Liver (tissue), 9 donors: Measurements from ENCODE around the gene MYRFL. TPM values are rescaled to one million over a fixed set of nuclear protein-coding genes. Genes with fewer than 3 reads are reported as not detected.

Source experiments
- DNase-seq: peaks from one replicate; pipeline ENCODE4 v3.0.0-alpha.2; 2017; ENCODE audit warnings: low spot score
- H3K27ac ChIP-seq, 2 donors: one replicate each; pipeline ENCODE4 v1.7.0; 2013; ENCODE audit warnings: inconsistent platforms in 2 of 2, low read length in 2 of 2, control low read depth in 1 of 2, low read depth in 1 of 2, mild to moderate bottlenecking in 1 of 2
- H3K27me3 ChIP-seq, 4 donors: one replicate each; pipeline versions ENCODE4 v1.6.1 to v1.7.0; 2013; ENCODE audit warnings: low read length in 3 of 4, inconsistent platforms in 1 of 4, mild to moderate bottlenecking in 1 of 4, moderate library complexity in 1 of 4; ENCODE audit not compliant: control insufficient read depth in 4 of 4, insufficient read depth in 4 of 4
- H3K36me3 ChIP-seq, 4 donors: one replicate each; pipeline versions ENCODE4 v1.6.1 to v1.7.0; 2013; ENCODE audit warnings: low read length in 3 of 4, mild to moderate bottlenecking in 3 of 4, low read depth in 1 of 4, moderate library complexity in 1 of 4; ENCODE audit not compliant: control insufficient read depth in 4 of 4, insufficient read depth in 3 of 4
- H3K4me1 ChIP-seq, 4 donors: one replicate each; pipeline versions ENCODE4 v1.6.1 to v1.7.0; 2013; ENCODE audit warnings: low read length in 3 of 4, mild to moderate bottlenecking in 3 of 4, moderate library complexity in 1 of 4; ENCODE audit not compliant: control insufficient read depth in 4 of 4, insufficient read depth in 4 of 4
- H3K4me3 ChIP-seq, 3 donors: one replicate each; pipeline versions ENCODE4 v1.6.1 to v1.7.0; 2013; ENCODE audit warnings: low read length in 3 of 3, control low read depth in 1 of 3, low read depth in 1 of 3, mild to moderate bottlenecking in 1 of 3
- H3K9ac ChIP-seq, 2 donors: one replicate each; pipeline ENCODE4 v1.7.0; 2013; ENCODE audit warnings: low read length in 2 of 2, mild to moderate bottlenecking in 2 of 2, moderate library complexity in 2 of 2, control low read depth in 1 of 2, low read depth in 1 of 2
- H3K9me3 ChIP-seq, 4 donors: one replicate each; pipeline versions ENCODE4 v1.6.1 to v1.7.0; 2013; ENCODE audit warnings: low read length in 3 of 4; ENCODE audit not compliant: control insufficient read depth in 4 of 4
- EGR1 ChIP-seq, 2 donors: IDR thresholded peaks; 2 replicates each; pipeline ENCODE4 v1.6.1; 2016 to 2018; ENCODE audit warnings: antibody characterized with exemption in 2 of 2, low read depth in 2 of 2
- FOXA2 ChIP-seq: IDR thresholded peaks from 2 replicates; pipeline ENCODE4 v1.6.1; 2016; ENCODE audit warnings: antibody characterized with exemption
- GABPA ChIP-seq, 2 donors: IDR thresholded peaks in 1 of 2; conservative IDR thresholded peaks in 1 of 2; 2 replicates each; pipeline ENCODE4 v1.6.1; 2016; ENCODE audit warnings: antibody characterized with exemption in 2 of 2, mild to moderate bottlenecking in 1 of 2, moderate library complexity in 1 of 2
- HNF4A ChIP-seq, 2 donors: conservative IDR thresholded peaks; 2 replicates each; pipeline ENCODE4 v1.6.1; 2016; ENCODE audit warnings: antibody characterized with exemption in 2 of 2, mild to moderate bottlenecking in 2 of 2
- HNF4G ChIP-seq: IDR thresholded peaks from 2 replicates; pipeline ENCODE4 v1.6.1; 2016; ENCODE audit warnings: antibody characterized with exemption
- JUND ChIP-seq, 2 donors: IDR thresholded peaks; 2 replicates each; pipeline ENCODE4 v1.6.1; 2016; ENCODE audit warnings: antibody characterized with exemption in 2 of 2
- NR2F2 ChIP-seq: IDR thresholded peaks from 2 replicates; pipeline ENCODE4 v1.6.1; 2016; ENCODE audit warnings: antibody characterized with exemption
- RAD21 ChIP-seq, 2 donors: IDR thresholded peaks; 2 replicates each; pipeline ENCODE4 v1.6.1; 2016; ENCODE audit warnings: antibody characterized with exemption in 2 of 2, mild to moderate bottlenecking in 2 of 2
- RXRA ChIP-seq, 2 donors: IDR thresholded peaks; 2 replicates each; pipeline ENCODE4 v1.6.1; 2017 to 2018; ENCODE audit warnings: antibody characterized with exemption in 2 of 2, mild to moderate bottlenecking in 1 of 2
- SP1 ChIP-seq: IDR thresholded peaks from 2 replicates; pipeline ENCODE4 v1.6.1; 2018; ENCODE audit warnings: antibody characterized with exemption, mild to moderate bottlenecking
- TAF1 ChIP-seq: conservative IDR thresholded peaks from 2 replicates; pipeline ENCODE4 v1.6.1; 2016; ENCODE audit warnings: antibody characterized with exemption, mild to moderate bottlenecking
- YY1 ChIP-seq: IDR thresholded peaks from 2 replicates; pipeline ENCODE4 v1.6.1; 2016; ENCODE audit warnings: antibody characterized with exemption, mild to moderate bottlenecking
- WGBS: extraction: QIAGEN DNeasy Blood & Tissue Kit; methylation state at CpG from one replicate; pipeline ENCODE4 v1.1.7; 2013; 5-methylcytosine and 5-hydroxymethylcytosine counted together
- polyA plus RNA-seq, 2 donors: library from polyadenylated mRNA; stranded (reverse) in 1 of 2; unstranded in 1 of 2; fragments of 200-250 nt in 1 of 2; fragments of >200 nt in 1 of 2; fragmentation: Nextera tagmentation in 1 of 2; extraction: Ambion mirVana in 1 of 2; gene quantifications; one replicate each; pipeline versions ENCODE4 v1.2.1 to v1.2.3, GENCODE V29; 2013 to 2015
- total RNA-seq, 2 donors: library from RNA; depleted of rRNA; stranded (reverse); fragments of >200 nt; gene quantifications; one replicate each; pipeline ENCODE4 v1.2.3, GENCODE V29; 2014
- TF ChIP-seq, protein P1 (sequence below): fragments of 150-350 bp; IDR thresholded peaks from 2 replicates; pipeline ENCODE4 v1.5.1; 2017; ENCODE audit warnings: improper control_type of control experiment, low read depth, low read length; ENCODE audit not compliant: missing input control
- TF ChIP-seq, protein P2 (sequence below): IDR thresholded peaks from 2 replicates; pipeline ENCODE4 v1.6.1; 2016; ENCODE audit warnings: antibody characterized with exemption
- TF ChIP-seq, protein P3 (sequence below): IDR thresholded peaks from 2 replicates; pipeline ENCODE4 v1.6.1; 2016; ENCODE audit warnings: antibody characterized with exemption, mild to moderate bottlenecking
- TF ChIP-seq, protein P4 (sequence below): IDR thresholded peaks from 2 replicates; pipeline ENCODE4 v1.6.1; 2016; ENCODE audit warnings: antibody characterized with exemption
- TF ChIP-seq, protein P5 (sequence below): IDR thresholded peaks from 2 replicates; pipeline ENCODE4 v1.6.1; 2016; ENCODE audit warnings: antibody characterized with exemption
- donor health status: healthy.
- donor health status: healthy.
- donor health status: healthy.
- donor health status: healthy.
- donor health status: healthy.

Gene MYRFL
- total and polyA plus RNA-seq, 4 donors, result under 0.01 to 0.19 (median 0.10) TPM

DNA sequence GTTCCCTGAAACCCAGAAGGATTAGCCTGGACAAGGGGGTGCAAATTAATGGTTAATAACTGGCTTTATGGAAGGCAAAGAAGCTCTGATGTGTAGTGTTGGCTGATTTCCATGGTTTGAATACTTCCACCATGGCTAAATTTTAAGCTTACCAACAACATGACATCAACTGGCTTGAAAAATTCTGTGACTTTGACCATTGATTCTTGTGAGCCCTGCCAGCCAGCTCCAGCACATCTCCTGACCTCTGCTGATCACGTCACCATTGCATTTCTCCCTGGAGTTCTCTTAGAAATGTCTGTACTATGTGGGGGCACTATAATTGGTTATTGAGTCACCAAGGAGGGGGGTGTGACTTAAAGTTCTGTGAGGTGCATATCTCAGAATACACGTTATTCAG, 171.2 kb downstream of the MYRFL start:
- Histone ChIP-seq H3K27me3 (no peaks in the 10 kb centered on the region), H3K4me3 (no peak overlapping the region), H3K9me3 (no peaks in the 10 kb centered on the region), H3K27ac (no peak overlapping the region), H3K4me1 (peaks cover 0 to 1% (median 0%) of the 10 kb centered on the region in 4 donors), H3K36me3 (no peaks in the 10 kb centered on the region), H3K9ac (no peak overlapping the region)
- TF ChIP-seq YY1 (no peak), FOXA2 (no peak), HNF4G (no peak), EGR1 (IDR thresholded peaks at IDR 0.05; ENCODE audit: low read depth in 2 of 2) (no peak), RAD21 (IDR thresholded peaks at IDR 0.05) (no peak), SP1 (no peak), GABPA (IDR thresholded peaks at IDR 0.05 in 1 of 2, conservative IDR thresholded peaks at IDR 0.05 in 1 of 2) (no peak), RXRA (IDR thresholded peaks at IDR 0.05) (no peak)
- 70% methylated on average over 2 of the region's 2 CpGs for WGBS
- DNase-seq, result no peak

DNA sequence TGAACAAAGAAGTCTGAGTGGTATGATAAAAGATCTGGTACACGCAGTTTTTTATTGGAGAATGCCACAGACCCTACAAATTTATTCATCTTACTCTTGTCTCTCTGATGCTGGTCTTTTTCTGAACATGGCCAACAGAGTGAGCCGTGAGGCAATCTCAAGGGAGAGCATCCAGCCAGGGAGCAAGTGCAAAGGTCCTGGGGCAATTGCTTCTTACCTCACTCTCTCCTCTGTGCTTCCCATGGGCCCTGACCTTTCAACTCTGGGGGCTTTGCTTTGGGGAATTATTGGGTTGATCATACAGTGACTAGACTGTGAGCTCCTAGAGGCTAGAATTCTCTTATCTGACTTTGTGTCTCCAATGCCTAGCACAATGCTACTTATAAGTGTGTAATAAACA, 171.7 kb downstream of the MYRFL start:
- H3K9me3 ChIP-seq, result no peaks in the 10 kb centered on the region
- no peak overlapping the region for H3K4me3 ChIP-seq
- 85% methylated on average over 2 of the region's 2 CpGs for WGBS
- no peaks in the 10 kb centered on the region for H3K4me1 ChIP-seq
- H3K27ac ChIP-seq, result no peak overlapping the region
- H3K9ac ChIP-seq, result no peak overlapping the region
- no peak for TF ChIP-seq TAF1
- no peak for TF ChIP-seq GABPA (IDR thresholded peaks at IDR 0.05 in 1 of 2, conservative IDR thresholded peaks at IDR 0.05 in 1 of 2)
- no peak for TF ChIP-seq JUND (IDR thresholded peaks at IDR 0.05)
- TF ChIP-seq, protein P1, sequence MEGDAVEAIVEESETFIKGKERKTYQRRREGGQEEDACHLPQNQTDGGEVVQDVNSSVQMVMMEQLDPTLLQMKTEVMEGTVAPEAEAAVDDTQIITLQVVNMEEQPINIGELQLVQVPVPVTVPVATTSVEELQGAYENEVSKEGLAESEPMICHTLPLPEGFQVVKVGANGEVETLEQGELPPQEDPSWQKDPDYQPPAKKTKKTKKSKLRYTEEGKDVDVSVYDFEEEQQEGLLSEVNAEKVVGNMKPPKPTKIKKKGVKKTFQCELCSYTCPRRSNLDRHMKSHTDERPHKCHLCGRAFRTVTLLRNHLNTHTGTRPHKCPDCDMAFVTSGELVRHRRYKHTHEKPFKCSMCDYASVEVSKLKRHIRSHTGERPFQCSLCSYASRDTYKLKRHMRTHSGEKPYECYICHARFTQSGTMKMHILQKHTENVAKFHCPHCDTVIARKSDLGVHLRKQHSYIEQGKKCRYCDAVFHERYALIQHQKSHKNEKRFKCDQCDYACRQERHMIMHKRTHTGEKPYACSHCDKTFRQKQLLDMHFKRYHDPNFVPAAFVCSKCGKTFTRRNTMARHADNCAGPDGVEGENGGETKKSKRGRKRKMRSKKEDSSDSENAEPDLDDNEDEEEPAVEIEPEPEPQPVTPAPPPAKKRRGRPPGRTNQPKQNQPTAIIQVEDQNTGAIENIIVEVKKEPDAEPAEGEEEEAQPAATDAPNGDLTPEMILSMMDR, result no peak
- no peaks in the 10 kb centered on the region for H3K36me3 ChIP-seq
- no peaks in the 10 kb centered on the region for H3K27me3 ChIP-seq
- DNase-seq, result no peak

DNA sequence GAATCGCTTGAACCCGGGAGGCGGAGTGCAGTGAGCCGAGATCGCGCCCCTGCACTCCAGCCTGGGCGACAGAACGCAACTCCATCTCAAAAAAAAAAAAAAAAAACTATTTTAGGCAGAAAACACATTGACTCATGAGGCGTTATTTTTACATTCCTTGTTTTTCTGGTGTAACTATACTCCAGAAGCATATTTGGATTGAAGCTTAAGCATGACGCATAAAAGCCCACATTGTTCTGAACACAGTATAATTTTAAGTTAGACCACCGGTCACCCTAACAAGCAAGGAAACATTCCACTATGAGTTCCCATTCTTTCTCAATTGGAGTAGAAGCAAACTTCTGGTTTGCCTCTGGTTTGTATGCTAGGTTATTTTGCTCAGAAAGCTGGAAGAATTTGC, 173.0 kb downstream of the MYRFL start:
- no peaks in the 10 kb centered on the region for H3K4me1 ChIP-seq
- 93% methylated on average over 11 of the region's 11 CpGs for WGBS
- no peaks in the 10 kb centered on the region for H3K36me3 ChIP-seq
- DNase-seq, result no peak
- TF ChIP-seq YY1 (no peak), RXRA (IDR thresholded peaks at IDR 0.05) (no peak)
- no peak overlapping the region for H3K27ac ChIP-seq
- H3K9ac ChIP-seq, result no peak overlapping the region
- H3K4me3 ChIP-seq, result no peak overlapping the region
- H3K27me3 ChIP-seq, result no peaks in the 10 kb centered on the region
- H3K9me3 ChIP-seq, result no peaks in the 10 kb centered on the region

DNA sequence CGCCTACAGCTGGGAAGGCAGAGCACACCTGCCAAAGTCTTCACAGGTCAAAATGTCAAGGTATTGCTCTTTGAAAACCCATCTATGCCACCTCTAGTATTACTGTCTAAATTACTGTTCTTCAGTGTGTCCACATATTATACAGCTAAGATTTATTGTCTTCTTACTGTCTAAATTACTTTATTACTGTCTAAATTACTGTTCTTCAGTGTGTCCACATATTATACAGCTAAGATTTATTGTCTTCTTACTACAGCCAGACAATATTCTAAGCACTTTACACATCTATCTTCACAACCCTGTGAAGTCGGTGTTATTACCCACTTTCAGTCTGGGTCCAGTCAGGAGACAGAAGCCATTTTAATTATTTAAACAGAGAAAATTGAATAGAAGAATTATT, 173.9 kb downstream of the MYRFL start:
- no peak overlapping the region for H3K9ac ChIP-seq
- no peaks in the 10 kb centered on the region for H3K27me3 ChIP-seq
- no peaks in the 10 kb centered on the region for H3K4me1 ChIP-seq
- WGBS, result 93% methylated on average over 2 of the region's 2 CpGs
- H3K9me3 ChIP-seq, result no peaks in the 10 kb centered on the region
- H3K4me3 ChIP-seq, result no peak overlapping the region
- DNase-seq, result no peak
- H3K27ac ChIP-seq, result no peak overlapping the region
- no peaks in the 10 kb centered on the region for H3K36me3 ChIP-seq
- no peak for TF ChIP-seq RXRA (IDR thresholded peaks at IDR 0.05)
- TF ChIP-seq HNF4A (conservative IDR thresholded peaks at IDR 0.05), result no peak
- TF ChIP-seq YY1, result no peak
- no peak for TF ChIP-seq JUND (IDR thresholded peaks at IDR 0.05)
- TF ChIP-seq SP1, result no peak
- TF ChIP-seq TAF1, result no peak
- TF ChIP-seq RAD21 (IDR thresholded peaks at IDR 0.05), result no peak
- TF ChIP-seq, protein P2, sequence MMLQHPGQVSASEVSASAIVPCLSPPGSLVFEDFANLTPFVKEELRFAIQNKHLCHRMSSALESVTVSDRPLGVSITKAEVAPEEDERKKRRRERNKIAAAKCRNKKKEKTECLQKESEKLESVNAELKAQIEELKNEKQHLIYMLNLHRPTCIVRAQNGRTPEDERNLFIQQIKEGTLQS, result no peak
- TF ChIP-seq, protein P3, sequence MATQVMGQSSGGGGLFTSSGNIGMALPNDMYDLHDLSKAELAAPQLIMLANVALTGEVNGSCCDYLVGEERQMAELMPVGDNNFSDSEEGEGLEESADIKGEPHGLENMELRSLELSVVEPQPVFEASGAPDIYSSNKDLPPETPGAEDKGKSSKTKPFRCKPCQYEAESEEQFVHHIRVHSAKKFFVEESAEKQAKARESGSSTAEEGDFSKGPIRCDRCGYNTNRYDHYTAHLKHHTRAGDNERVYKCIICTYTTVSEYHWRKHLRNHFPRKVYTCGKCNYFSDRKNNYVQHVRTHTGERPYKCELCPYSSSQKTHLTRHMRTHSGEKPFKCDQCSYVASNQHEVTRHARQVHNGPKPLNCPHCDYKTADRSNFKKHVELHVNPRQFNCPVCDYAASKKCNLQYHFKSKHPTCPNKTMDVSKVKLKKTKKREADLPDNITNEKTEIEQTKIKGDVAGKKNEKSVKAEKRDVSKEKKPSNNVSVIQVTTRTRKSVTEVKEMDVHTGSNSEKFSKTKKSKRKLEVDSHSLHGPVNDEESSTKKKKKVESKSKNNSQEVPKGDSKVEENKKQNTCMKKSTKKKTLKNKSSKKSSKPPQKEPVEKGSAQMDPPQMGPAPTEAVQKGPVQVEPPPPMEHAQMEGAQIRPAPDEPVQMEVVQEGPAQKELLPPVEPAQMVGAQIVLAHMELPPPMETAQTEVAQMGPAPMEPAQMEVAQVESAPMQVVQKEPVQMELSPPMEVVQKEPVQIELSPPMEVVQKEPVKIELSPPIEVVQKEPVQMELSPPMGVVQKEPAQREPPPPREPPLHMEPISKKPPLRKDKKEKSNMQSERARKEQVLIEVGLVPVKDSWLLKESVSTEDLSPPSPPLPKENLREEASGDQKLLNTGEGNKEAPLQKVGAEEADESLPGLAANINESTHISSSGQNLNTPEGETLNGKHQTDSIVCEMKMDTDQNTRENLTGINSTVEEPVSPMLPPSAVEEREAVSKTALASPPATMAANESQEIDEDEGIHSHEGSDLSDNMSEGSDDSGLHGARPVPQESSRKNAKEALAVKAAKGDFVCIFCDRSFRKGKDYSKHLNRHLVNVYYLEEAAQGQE, result no peak
- TF ChIP-seq GABPA (IDR thresholded peaks at IDR 0.05 in 1 of 2, conservative IDR thresholded peaks at IDR 0.05 in 1 of 2), result no peak
- TF ChIP-seq NR2F2, result no peak
- TF ChIP-seq, protein P4, sequence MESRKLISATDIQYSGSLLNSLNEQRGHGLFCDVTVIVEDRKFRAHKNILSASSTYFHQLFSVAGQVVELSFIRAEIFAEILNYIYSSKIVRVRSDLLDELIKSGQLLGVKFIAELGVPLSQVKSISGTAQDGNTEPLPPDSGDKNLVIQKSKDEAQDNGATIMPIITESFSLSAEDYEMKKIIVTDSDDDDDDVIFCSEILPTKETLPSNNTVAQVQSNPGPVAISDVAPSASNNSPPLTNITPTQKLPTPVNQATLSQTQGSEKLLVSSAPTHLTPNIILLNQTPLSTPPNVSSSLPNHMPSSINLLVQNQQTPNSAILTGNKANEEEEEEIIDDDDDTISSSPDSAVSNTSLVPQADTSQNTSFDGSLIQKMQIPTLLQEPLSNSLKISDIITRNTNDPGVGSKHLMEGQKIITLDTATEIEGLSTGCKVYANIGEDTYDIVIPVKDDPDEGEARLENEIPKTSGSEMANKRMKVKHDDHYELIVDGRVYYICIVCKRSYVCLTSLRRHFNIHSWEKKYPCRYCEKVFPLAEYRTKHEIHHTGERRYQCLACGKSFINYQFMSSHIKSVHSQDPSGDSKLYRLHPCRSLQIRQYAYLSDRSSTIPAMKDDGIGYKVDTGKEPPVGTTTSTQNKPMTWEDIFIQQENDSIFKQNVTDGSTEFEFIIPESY, result no peak
- TF ChIP-seq, protein P5, sequence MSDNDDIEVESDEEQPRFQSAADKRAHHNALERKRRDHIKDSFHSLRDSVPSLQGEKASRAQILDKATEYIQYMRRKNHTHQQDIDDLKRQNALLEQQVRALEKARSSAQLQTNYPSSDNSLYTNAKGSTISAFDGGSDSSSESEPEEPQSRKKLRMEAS, result no peak
